Bronchial epithelial cell (primary cell): ENCODE data around the gene ADAMTS3. TPM values are rescaled to one million over a fixed set of nuclear protein-coding genes. Genes with fewer than 3 reads are reported as not detected.

Source experiments
- DNase-seq: peaks from one replicate; pipeline ENCODE4 v3.0.0-alpha.2; 2010; ENCODE audit warnings: low read depth
- FAIRE-seq: peaks from 2 replicates; lab custom pipeline; 2011; peaks lifted over from hg19 to GRCh38; lab: Jason Lieb, UNC
- H3K27me3 ChIP-seq: 2 replicates; pipeline ENCODE4 v1.5.1; 2011; ENCODE audit warnings: low read length; ENCODE audit not compliant: control insufficient read depth, insufficient read depth
- H3K36me3 ChIP-seq: 2 replicates; pipeline ENCODE4 v1.5.1; 2011; ENCODE audit warnings: low read length; ENCODE audit not compliant: control insufficient read depth, insufficient read depth
- H3K4me3 ChIP-seq: 2 replicates; pipeline ENCODE4 v1.5.1; 2011; ENCODE audit warnings: mild to moderate bottlenecking, low read depth, low read length, control low read depth
- CTCF ChIP-seq: IDR thresholded peaks from 2 replicates; pipeline ENCODE4 v1.5.1; 2011; ENCODE audit warnings: mild to moderate bottlenecking, moderate library complexity, low read length, control low read depth, inconsistent platforms; ENCODE audit not compliant: insufficient read depth, severe bottlenecking
- total RNA-seq: library from RNA; depleted of rRNA; stranded (reverse); fragments of >200 nt; gene quantifications from 2 replicates; pipeline ENCODE4 v1.2.1, GENCODE V29; 2014

The ADAMTS3 gene
- total RNA-seq, 1 donor from 2014 or later: 0.79 TPM

GRCh38 chr4:72538006-72538405, 31.0 kb downstream of the ADAMTS3 start:
- no peak overlapping the region for H3K4me3 ChIP-seq
- FAIRE-seq (no peak), DNase-seq (no peak)
- no peaks in the 10 kb centered on the region for H3K27me3 ChIP-seq
- no peaks in the 10 kb centered on the region for H3K36me3 ChIP-seq
- TF ChIP-seq CTCF: no peak

- no peak for TF ChIP-seq CTCF
- no peaks in the 10 kb centered on the region for H3K36me3 ChIP-seq
- DNase-seq (no peak), FAIRE-seq (no peak)
- no peak overlapping the region for H3K4me3 ChIP-seq
- no peaks in the 10 kb centered on the region for H3K27me3 ChIP-seq
Observed at GRCh38 chr4:72536443-72536842, 32.6 kb downstream of the ADAMTS3 start.

- no peak for TF ChIP-seq CTCF
- Histone ChIP-seq H3K36me3 (no peaks in the 10 kb centered on the region), H3K4me3 (no peak overlapping the region), H3K27me3 (no peaks in the 10 kb centered on the region)
- DNase-seq (no peak), FAIRE-seq (peak; percentile 13)
Observed at GRCh38 chr4:72531768-72532290, 37.2 kb downstream of the ADAMTS3 start.

GRCh38 chr4:72531322-72531721, 37.7 kb downstream of the ADAMTS3 start:
- H3K4me3 ChIP-seq: no peak overlapping the region
- no peak for FAIRE-seq
- DNase-seq: no peak

GRCh38 chr4:72529148-72529822, 39.7 kb downstream of the ADAMTS3 start:
- Histone ChIP-seq H3K36me3 (no peaks in the 10 kb centered on the region), H3K4me3 (no peak overlapping the region), H3K27me3 (no peaks in the 10 kb centered on the region)
- no peak for TF ChIP-seq CTCF
- FAIRE-seq (no peak), DNase-seq (no peak)

More at GRCh38 chr4:72531322-72531721, 37.7 kb downstream of the ADAMTS3 start:
- no peaks in the 10 kb centered on the region for H3K27me3 ChIP-seq
- no peak for TF ChIP-seq CTCF
- H3K36me3 ChIP-seq: no peaks in the 10 kb centered on the region
